ENCODE data around the gene COCH. TPM values are rescaled to one million over a fixed set of nuclear protein-coding genes. Genes with fewer than 3 reads are reported as not detected.

The COCH gene
- polyA plus RNA-seq (2013, experiment 1 of 2): 0.32 TPM
- polyA plus RNA-seq (2013, experiment 2 of 2): 0.34 TPM

GRCh38 chr14:30874120-30874998 lies at the start of gene COCH:
TSS of gene COCH (plus strand) at chr14:30874559. CDS start at chr14:30874939, 380 bp downstream.
- Histone ChIP-seq H2BK12ac (ENCODE audit: low read length in 2 of 2) (no peak within 1 kb of the TSS), H3K9me3 (ENCODE audit: control insufficient read depth, low read length) (no peaks in the 10 kb centered on the region), H3K27me3 (ENCODE audit: control insufficient read depth in 1 of 2, insufficient read depth in 1 of 2, low read length in 2 of 2) (peaks cover 36 to 60% of the 10 kb centered on the region in 2 experiments), H3K27ac (ENCODE audit: low read length, poor library complexity, severe bottlenecking) (no peak within 1 kb of the TSS), H2BK120ac (ENCODE audit: low read depth, low read length) (no peak within 1 kb of the TSS), H3K79me1 (replicated peaks; ENCODE audit: low read length, poor library complexity, severe bottlenecking) (no peaks in the 10 kb centered on the region), H2AFZ (ENCODE audit: low read depth, low read length) (peak within 1 kb of the TSS; percentile 29), H3K4me2 (ENCODE audit: low read length, poor library complexity, severe bottlenecking) (peak within 1 kb of the TSS; percentile 87), H3K36me3 (ENCODE audit: control insufficient read depth in 1 of 2, insufficient read depth in 2 of 2, low read depth in 1 of 2, low read length in 2 of 2) (no peaks in the 10 kb centered on the region), H3K9ac (ENCODE audit: low read length) (no peak within 1 kb of the TSS), H3K18ac (ENCODE audit: low read depth in 1 of 2, low read length in 2 of 2) (no peak within 1 kb of the TSS), H4K8ac (ENCODE audit: low read length) (peak within 1 kb of the TSS; percentile 28), H3K23ac (ENCODE audit: low read length in 2 of 2) (peak within 1 kb of the TSS; percentile 7 to 83), H3K4me3 (ENCODE audit: insufficient read depth in 1 of 2, low read depth in 1 of 2, low read length in 2 of 2) (peak within 1 kb of the TSS; percentile 56 to 71), H3K4me1 (ENCODE audit: control insufficient read depth, insufficient read depth, low read depth, low read length) (peaks cover 17% of the 10 kb centered on the region), H2BK15ac (ENCODE audit: low read depth, poor library complexity, severe bottlenecking) (no peak within 1 kb of the TSS), H2AK5ac (ENCODE audit: low read length, severe bottlenecking) (no peak within 1 kb of the TSS), H4K91ac (ENCODE audit: low read length) (no peak within 1 kb of the TSS), H3K4ac (ENCODE audit: low read depth in 1 of 2, low read length in 2 of 2) (no peak within 1 kb of the TSS), H3K14ac (ENCODE audit: low read length in 2 of 2) (no peak within 1 kb of the TSS), H2BK5ac (ENCODE audit: low read depth, low read length, poor library complexity, severe bottlenecking) (no peak within 1 kb of the TSS)
- WGBS: 4% methylated on average over 92 of the region's 99 CpGs
- DNase-seq: no peak

- no peak overlapping the region for H3K9ac ChIP-seq (ENCODE audit: low read length)
- no peak overlapping the region for H2AFZ ChIP-seq (ENCODE audit: low read depth, low read length)
- peaks cover 23% of the 10 kb centered on the region for H3K9me3 ChIP-seq (ENCODE audit: control insufficient read depth, low read length)
- H2AK5ac ChIP-seq (ENCODE audit: low read length, severe bottlenecking): no peak overlapping the region
- no peak overlapping the region for H3K4ac ChIP-seq (ENCODE audit: low read depth in 1 of 2, low read length in 2 of 2)
- H2BK12ac ChIP-seq (ENCODE audit: low read length in 2 of 2): no peak overlapping the region
- no peak overlapping the region for H3K4me2 ChIP-seq (ENCODE audit: low read length, poor library complexity, severe bottlenecking)
- H2BK120ac ChIP-seq (ENCODE audit: low read depth, low read length): no peak overlapping the region
- no peaks in the 10 kb centered on the region for H3K36me3 ChIP-seq (ENCODE audit: control insufficient read depth in 1 of 2, insufficient read depth in 2 of 2, low read depth in 1 of 2, low read length in 2 of 2)
- no peak for DNase-seq
- H2BK15ac ChIP-seq (ENCODE audit: low read depth, poor library complexity, severe bottlenecking): no peak overlapping the region
- H3K4me1 ChIP-seq (ENCODE audit: control insufficient read depth, insufficient read depth, low read depth, low read length): no peaks in the 10 kb centered on the region
- H4K91ac ChIP-seq (ENCODE audit: low read length): no peak overlapping the region
- H4K8ac ChIP-seq (ENCODE audit: low read length): no peak overlapping the region
- no peak overlapping the region for H3K18ac ChIP-seq (ENCODE audit: low read depth in 1 of 2, low read length in 2 of 2)
- H3K14ac ChIP-seq (ENCODE audit: low read length in 2 of 2): no peak overlapping the region
- H3K4me3 ChIP-seq (ENCODE audit: insufficient read depth in 1 of 2, low read depth in 1 of 2, low read length in 2 of 2): no peak overlapping the region
- no CpG with 5 or more reads among the region's 1 CpG for WGBS
- H3K23ac ChIP-seq (ENCODE audit: low read length in 2 of 2): no peak overlapping the region
- H3K27me3 ChIP-seq (ENCODE audit: control insufficient read depth in 1 of 2, insufficient read depth in 1 of 2, low read length in 2 of 2): no peaks in the 10 kb centered on the region
- H3K27ac ChIP-seq (ENCODE audit: low read length, poor library complexity, severe bottlenecking): no peak overlapping the region
- no peaks in the 10 kb centered on the region for H3K79me1 ChIP-seq (replicated peaks; ENCODE audit: low read length, poor library complexity, severe bottlenecking)
- no peak overlapping the region for H2BK5ac ChIP-seq (ENCODE audit: low read depth, low read length, poor library complexity, severe bottlenecking)
These were observed 48.3 kb upstream of the COCH start for GRCh38 chr14:30826070-30826469.

GRCh38 chr14:30829853-30830252 lies 44.5 kb upstream of the COCH start:
- Histone ChIP-seq H3K4ac (ENCODE audit: low read depth in 1 of 2, low read length in 2 of 2) (no peak overlapping the region), H3K23ac (ENCODE audit: low read length in 2 of 2) (no peak overlapping the region), H3K27me3 (ENCODE audit: control insufficient read depth in 1 of 2, insufficient read depth in 1 of 2, low read length in 2 of 2) (no peaks in the 10 kb centered on the region), H2BK5ac (ENCODE audit: low read depth, low read length, poor library complexity, severe bottlenecking) (no peak overlapping the region), H3K14ac (ENCODE audit: low read length in 2 of 2) (no peak overlapping the region), H3K4me3 (ENCODE audit: insufficient read depth in 1 of 2, low read depth in 1 of 2, low read length in 2 of 2) (no peak overlapping the region), H3K4me2 (ENCODE audit: low read length, poor library complexity, severe bottlenecking) (no peak overlapping the region), H2BK12ac (ENCODE audit: low read length in 2 of 2) (no peak overlapping the region), H3K18ac (ENCODE audit: low read depth in 1 of 2, low read length in 2 of 2) (no peak overlapping the region), H2AFZ (ENCODE audit: low read depth, low read length) (no peak overlapping the region), H2BK120ac (ENCODE audit: low read depth, low read length) (no peak overlapping the region), H3K27ac (ENCODE audit: low read length, poor library complexity, severe bottlenecking) (no peak overlapping the region), H3K79me1 (replicated peaks; ENCODE audit: low read length, poor library complexity, severe bottlenecking) (no peaks in the 10 kb centered on the region), H2AK5ac (ENCODE audit: low read length, severe bottlenecking) (no peak overlapping the region), H4K91ac (ENCODE audit: low read length) (no peak overlapping the region), H3K36me3 (ENCODE audit: control insufficient read depth in 1 of 2, insufficient read depth in 2 of 2, low read depth in 1 of 2, low read length in 2 of 2) (no peaks in the 10 kb centered on the region), H3K4me1 (ENCODE audit: control insufficient read depth, insufficient read depth, low read depth, low read length) (no peaks in the 10 kb centered on the region), H4K8ac (ENCODE audit: low read length) (no peak overlapping the region), H2BK15ac (ENCODE audit: low read depth, poor library complexity, severe bottlenecking) (no peak overlapping the region), H3K9me3 (ENCODE audit: control insufficient read depth, low read length) (peaks cover 22% of the 10 kb centered on the region), H3K9ac (ENCODE audit: low read length) (no peak overlapping the region)
- DNase-seq: no peak
- 80% methylated on average over 2 of the region's 4 CpGs for WGBS

DNA sequence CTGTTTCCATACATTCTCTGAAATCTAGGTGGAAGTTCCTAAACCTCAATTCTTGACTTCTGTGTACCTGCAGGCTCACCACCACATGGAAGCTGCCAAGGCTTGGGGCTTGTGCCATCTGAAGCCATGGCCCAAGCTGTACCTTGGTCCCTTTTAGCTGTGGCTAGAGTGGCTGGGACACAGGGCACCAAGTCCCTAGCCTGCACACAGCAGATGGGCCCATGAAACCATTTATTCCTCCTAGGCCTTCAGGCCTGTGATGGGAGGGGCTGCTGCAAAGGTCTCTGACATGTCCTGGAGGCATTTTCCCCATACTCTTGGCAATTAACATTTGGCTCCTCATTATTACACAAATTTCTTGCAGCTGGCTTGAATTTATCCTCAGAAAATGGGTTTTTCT lies 40.0 kb upstream of the COCH start:
- no peak overlapping the region for H3K27ac ChIP-seq (ENCODE audit: low read length, poor library complexity, severe bottlenecking)
- H3K4me2 ChIP-seq (ENCODE audit: low read length, poor library complexity, severe bottlenecking): no peak overlapping the region
- H3K9ac ChIP-seq (ENCODE audit: low read length): no peak overlapping the region
- H2AFZ ChIP-seq (ENCODE audit: low read depth, low read length): no peak overlapping the region
- H3K36me3 ChIP-seq (ENCODE audit: control insufficient read depth in 1 of 2, insufficient read depth in 2 of 2, low read depth in 1 of 2, low read length in 2 of 2): no peaks in the 10 kb centered on the region
- H2BK5ac ChIP-seq (ENCODE audit: low read depth, low read length, poor library complexity, severe bottlenecking): no peak overlapping the region
- H2AK5ac ChIP-seq (ENCODE audit: low read length, severe bottlenecking): no peak overlapping the region
- no peak for DNase-seq
- H3K79me1 ChIP-seq (replicated peaks; ENCODE audit: low read length, poor library complexity, severe bottlenecking): no peaks in the 10 kb centered on the region
- H3K4me1 ChIP-seq (ENCODE audit: control insufficient read depth, insufficient read depth, low read depth, low read length): no peaks in the 10 kb centered on the region
- no peak overlapping the region for H3K23ac ChIP-seq (ENCODE audit: low read length in 2 of 2)
- H2BK120ac ChIP-seq (ENCODE audit: low read depth, low read length): no peak overlapping the region
- H3K27me3 ChIP-seq (ENCODE audit: control insufficient read depth in 1 of 2, insufficient read depth in 1 of 2, low read length in 2 of 2): no peaks in the 10 kb centered on the region
- H4K91ac ChIP-seq (ENCODE audit: low read length): no peak overlapping the region
- H3K4me3 ChIP-seq (ENCODE audit: insufficient read depth in 1 of 2, low read depth in 1 of 2, low read length in 2 of 2): no peak overlapping the region
- no peak overlapping the region for H3K18ac ChIP-seq (ENCODE audit: low read depth in 1 of 2, low read length in 2 of 2)
- H3K14ac ChIP-seq (ENCODE audit: low read length in 2 of 2): no peak overlapping the region
- no peak overlapping the region for H2BK12ac ChIP-seq (ENCODE audit: low read length in 2 of 2)
- no peak overlapping the region for H2BK15ac ChIP-seq (ENCODE audit: low read depth, poor library complexity, severe bottlenecking)
- H3K9me3 ChIP-seq (ENCODE audit: control insufficient read depth, low read length): peaks cover 3% of the 10 kb centered on the region
- H3K4ac ChIP-seq (ENCODE audit: low read depth in 1 of 2, low read length in 2 of 2): no peak overlapping the region
- H4K8ac ChIP-seq (ENCODE audit: low read length): no peak overlapping the region

All from mesenchymal stem cell (in vitro differentiated cells and primary cell).